IMR-90 (cell line): ENCODE measurements around the gene KIAA0319L. TPM values are rescaled to one million over a fixed set of nuclear protein-coding genes. Genes with fewer than 3 reads are reported as not detected.

Experiments
- ATAC-seq: fragments of 200-7000 bp; cut with Tn5 transposase; 2 replicates; pipeline ENCODE4 v1.9.1; 2020; ENCODE audit warnings: low read depth, mild to moderate bottlenecking, moderate library complexity
- BruUV-seq: library from RNA; stranded (reverse); fragments of 400-500 nt; replicated peaks from 2 replicates; lab custom pipeline; 2021; lab: Mats Ljungman, UMichigan
- CTCF ChIA-PET: fragments of 300-600 bp; formaldehyde crosslinking; extraction: SDS; loops from one replicate; lab custom pipeline; 2021; ENCODE audit warnings: antibody characterized with exemption; lab: Yijun Ruan, JAX
- POLR2A ChIA-PET: fragments of 300-600 bp; sonication (Branson Sonifier 250); formaldehyde crosslinking; loops from one replicate; lab custom pipeline; 2022; ENCODE audit warnings: antibody characterized with exemption; ENCODE audit not compliant: unreplicated experiment; lab: Charles Lee
- DNase-seq: peaks from one replicate; pipeline ENCODE4 v3.0.0; 2013
- H2AFZ ChIP-seq: replicated peaks from 2 replicates; pipeline ENCODE3; 2013; ENCODE audit warnings: low read length, mild to moderate bottlenecking; ENCODE audit not compliant: poor library complexity
- H2AK5ac ChIP-seq: 2 replicates; pipeline ENCODE4 v1.6.1; 2013; ENCODE audit warnings: low read depth, low read length, inconsistent platforms
- H2AK9ac ChIP-seq: replicated peaks from 2 replicates; pipeline ENCODE3; 2013; ENCODE audit warnings: mild to moderate bottlenecking, low read depth, low read length, moderate library complexity; ENCODE audit not compliant: poor library complexity
- H2BK120ac ChIP-seq: 2 replicates; pipeline ENCODE4 v1.6.1; 2013; ENCODE audit warnings: low read depth, low read length, inconsistent platforms
- H2BK15ac ChIP-seq: 3 replicates; pipeline ENCODE4 v1.6.1; 2013; ENCODE audit warnings: low read depth, low read length, inconsistent platforms
- H2BK20ac ChIP-seq: 2 replicates; pipeline ENCODE4 v1.6.1; 2013; ENCODE audit warnings: low read depth, mild to moderate bottlenecking, inconsistent platforms, low read length, moderate library complexity
- H2BK5ac ChIP-seq: 2 replicates; pipeline ENCODE4 v1.6.1; 2013; ENCODE audit warnings: mild to moderate bottlenecking, low read depth, low read length, inconsistent platforms; ENCODE audit not compliant: poor library complexity, severe bottlenecking
- H3K14ac ChIP-seq: replicated peaks from 2 replicates; pipeline ENCODE4 v1.6.1; 2013; ENCODE audit warnings: low read depth, low read length, inconsistent platforms
- H3K18ac ChIP-seq: 2 replicates; pipeline ENCODE4 v1.6.1; 2013; ENCODE audit warnings: low read depth, low read length, control low read depth
- H3K23ac ChIP-seq: 2 replicates; pipeline ENCODE4 v1.6.1; 2013; ENCODE audit warnings: low read depth, low read length, inconsistent platforms
- H3K27ac ChIP-seq: 2 replicates; pipeline ENCODE4 v1.5.1; 2013; ENCODE audit warnings: mild to moderate bottlenecking, control low read depth, low read length; ENCODE audit not compliant: insufficient read depth
- H3K27me3 ChIP-seq: 2 replicates; pipeline ENCODE4 v1.6.1; 2013; ENCODE audit warnings: low read length; ENCODE audit not compliant: control insufficient read depth, insufficient read depth
- H3K36me3 ChIP-seq: 2 replicates; pipeline ENCODE4 v1.6.1; 2013; ENCODE audit warnings: low read length, mixed read lengths; ENCODE audit not compliant: control insufficient read depth, insufficient read depth
- H3K4ac ChIP-seq: 2 replicates; pipeline ENCODE4 v1.6.1; 2013; ENCODE audit warnings: low read depth, low read length, inconsistent platforms
- H3K4me1 ChIP-seq: 2 replicates; pipeline ENCODE4 v1.6.1; 2013; ENCODE audit warnings: low read length, mixed read lengths; ENCODE audit not compliant: control insufficient read depth, insufficient read depth
- H3K4me2 ChIP-seq: 2 replicates; pipeline ENCODE4 v1.6.1; 2013; ENCODE audit warnings: low read depth, mild to moderate bottlenecking, control low read depth, low read length, moderate library complexity
- H3K4me3 ChIP-seq: 2 replicates; pipeline ENCODE4 v1.5.1; 2013; ENCODE audit warnings: low read depth, mild to moderate bottlenecking, control low read depth, low read length, moderate library complexity; ENCODE audit not compliant: insufficient read depth
- H3K56ac ChIP-seq: 2 replicates; pipeline ENCODE4 v1.6.1; 2013; ENCODE audit warnings: low read length, inconsistent platforms; ENCODE audit not compliant: insufficient read depth; ENCODE audit errors: extremely low read depth
- H3K79me1 ChIP-seq, 2 experiments: 2 replicates each; pipeline ENCODE4 v1.6.1; 2013; ENCODE audit warnings: low read length in 2 of 2, inconsistent platforms in 1 of 2, low read depth in 1 of 2
- H3K9ac ChIP-seq: 2 replicates; pipeline ENCODE4 v1.6.1; 2013; ENCODE audit warnings: low read depth, low read length, control low read depth
- H3K9me1 ChIP-seq: 2 replicates; pipeline ENCODE4 v1.6.1; 2013; ENCODE audit warnings: low read length, inconsistent platforms; ENCODE audit not compliant: insufficient read depth
- H3K9me3 ChIP-seq: 2 replicates; pipeline ENCODE4 v1.6.1; 2013; ENCODE audit warnings: low read length; ENCODE audit not compliant: control insufficient read depth, insufficient read depth
- H4K20me1 ChIP-seq: 2 replicates; pipeline ENCODE4 v1.6.1; 2013; ENCODE audit warnings: low read length, inconsistent platforms; ENCODE audit not compliant: insufficient read depth
- H4K5ac ChIP-seq: 2 replicates; pipeline ENCODE4 v1.6.1; 2013; ENCODE audit warnings: mild to moderate bottlenecking, low read depth, low read length, control low read depth
- H4K8ac ChIP-seq, 2 experiments: 2 replicates each; pipeline ENCODE4 v1.6.1; 2013; ENCODE audit warnings: low read depth in 2 of 2, low read length in 2 of 2, control low read depth in 1 of 2, inconsistent platforms in 1 of 2
- H4K91ac ChIP-seq: 2 replicates; pipeline ENCODE4 v1.6.1; 2013; ENCODE audit warnings: low read depth, low read length, inconsistent platforms; ENCODE audit not compliant: insufficient read depth
- FOS ChIP-seq: fragments of 150-350 bp; IDR thresholded peaks from 2 replicates; pipeline ENCODE4 v1.6.1; 2016; ENCODE audit warnings: low read depth, low read length
- MAZ ChIP-seq: IDR thresholded peaks from 2 replicates; pipeline ENCODE4 v1.6.1; 2012; ENCODE audit warnings: low read depth, mild to moderate bottlenecking, low read length, improper control_type of control experiment, moderate library complexity, borderline replicate concordance
- MXI1 ChIP-seq: IDR thresholded peaks from 2 replicates; pipeline ENCODE4 v1.6.1; 2012; ENCODE audit warnings: low read depth, mild to moderate bottlenecking, low read length, moderate library complexity, borderline replicate concordance
- RFX5 ChIP-seq: IDR thresholded peaks from 2 replicates; pipeline ENCODE4 v1.8.0; 2012; ENCODE audit warnings: low read depth, mild to moderate bottlenecking, low read length, moderate library complexity
- SMC3 ChIP-seq: fragments of 150-350 bp; IDR thresholded peaks from 2 replicates; pipeline ENCODE4 v1.6.1; 2016; ENCODE audit warnings: low read depth, mild to moderate bottlenecking, antibody characterized with exemption, low read length, moderate library complexity
- WGBS, 2 experiments: methylation state at CpG; one replicate each; pipeline versions ENCODE4 v1.1.5 to v1.1.7; 2013; ENCODE audit warnings: missing lambda C conversion rate in 2 of 2; ENCODE audit not compliant: insufficient read length in 1 of 2; ENCODE audit errors: extremely low coverage in 2 of 2; 5-methylcytosine and 5-hydroxymethylcytosine counted together
- dilution Hi-C: fragments of 300-500 bp; cut with HindIII; formaldehyde crosslinking; loops from one replicate; pipeline ENCODE4 v1.14.3; 2018; ENCODE audit warnings: low sequenced_read_pairs; ENCODE audit not compliant: unreplicated experiment
- in situ Hi-C: fragments of 300-500 bp; cut with MboI; formaldehyde crosslinking; loops from 3 replicates; pipeline ENCODE4 v1.14.3; 2019; ENCODE audit warnings: low sequenced_read_pairs, inconsistent platforms, mixed read lengths
- intact Hi-C: fragments of 100-400 bp; cut with micrococcal nuclease; formaldehyde crosslinking; loops from 2 replicates; pipeline ENCODE4 v1.10.0; 2022
- polyA plus RNA-seq, 3 experiments: library from polyadenylated mRNA; depleted of rRNA; stranded (reverse); fragments of >200 nt; gene quantifications; 2 replicates each; pipeline ENCODE4 v1.2.3, GENCODE V29; 2012; ENCODE audit warnings: low replicate concordance in 1 of 3
- total RNA-seq: library from RNA; depleted of rRNA; stranded (reverse); fragments of >200 nt; gene quantifications from 2 replicates; pipeline ENCODE4 v1.2.3, GENCODE V29; 2012
- TF ChIP-seq, protein P1 (sequence below): fragments of 150-350 bp; IDR thresholded peaks from 2 replicates; pipeline ENCODE4 v1.6.1; 2016; ENCODE audit warnings: low read depth, mild to moderate bottlenecking, low read length, moderate library complexity, borderline replicate concordance
- TF ChIP-seq, protein P2 (sequence below): conservative IDR thresholded peaks from 2 replicates; pipeline ENCODE4 v1.5.1; 2012; ENCODE audit warnings: mild to moderate bottlenecking, low read depth, low read length, improper control_type of control experiment

KIAA0319L gene
- total and polyA plus RNA-seq, 2 of the 4 experiments (the other 2 are of a cell fraction) = 38.0 to 49.8 TPM

DNA sequence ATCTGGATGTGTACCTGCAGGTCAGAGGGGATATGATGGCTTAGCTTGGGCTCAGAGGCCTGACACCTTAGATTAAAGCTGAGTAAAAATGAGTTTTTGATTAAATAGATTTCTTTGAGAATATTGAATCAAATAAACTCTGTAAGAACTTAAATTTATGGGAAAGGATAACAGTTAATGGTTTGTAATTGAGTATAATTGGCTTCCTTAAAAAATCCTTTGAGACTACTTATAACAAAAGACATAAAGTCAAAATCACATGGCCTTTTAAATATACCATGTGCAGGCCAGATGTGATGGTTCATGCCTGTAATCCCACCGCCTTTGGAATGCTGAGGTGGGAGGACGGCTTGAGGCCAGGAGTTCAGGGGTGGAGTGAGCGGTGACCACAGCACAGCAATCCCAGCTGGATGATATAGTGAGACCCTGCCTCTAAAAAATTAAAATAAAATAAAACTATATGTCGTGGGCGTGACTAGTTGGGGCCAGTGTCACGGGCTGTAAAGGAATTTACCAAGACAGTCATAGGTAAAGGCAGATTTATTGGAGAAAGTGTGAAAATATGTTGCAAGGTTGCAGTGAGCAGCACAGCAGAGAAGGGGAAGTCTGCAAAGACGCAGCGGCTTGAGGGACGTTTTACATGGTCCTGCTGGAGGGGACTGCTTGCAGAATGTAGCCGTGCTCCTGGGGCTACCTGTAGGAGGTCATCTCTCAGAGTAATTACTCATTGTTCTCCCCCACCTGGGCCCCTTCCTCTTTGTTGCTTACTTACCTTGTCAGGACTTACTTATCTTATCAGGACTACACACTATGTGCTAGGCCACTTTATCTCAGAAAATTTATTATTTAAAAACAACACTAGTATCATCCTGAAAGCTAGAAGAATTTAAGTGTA, 166.4 kb downstream of the KIAA0319L start (continued):
- no peak for TF ChIP-seq MAZ

DNA sequence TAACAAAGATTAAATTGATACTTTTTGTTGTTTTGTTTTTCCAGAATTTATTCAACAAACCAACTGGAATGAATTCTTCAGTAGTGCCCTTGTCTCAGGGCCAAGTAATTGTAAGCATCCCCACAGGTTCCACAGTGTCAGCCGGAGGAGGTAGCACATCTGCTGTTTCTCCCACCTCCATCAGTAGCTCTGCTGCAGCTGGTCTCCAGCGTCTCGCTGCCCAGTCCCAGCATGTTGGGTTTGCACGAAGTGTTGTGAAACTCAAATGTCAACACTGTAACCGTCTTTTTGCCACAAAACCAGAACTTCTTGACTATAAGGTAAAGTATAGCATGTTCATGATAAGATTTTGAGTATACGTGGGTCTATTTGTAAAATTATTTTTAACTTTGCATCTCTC, 170.2 kb downstream of the KIAA0319L start:
- Histone ChIP-seq H4K20me1 (no peaks in the 10 kb centered on the region), H3K4ac (no peak overlapping the region), H2AK9ac (no peak overlapping the region), H3K27ac (no peak overlapping the region), H3K56ac (no peak overlapping the region), H4K8ac (no peak overlapping the region), H2BK5ac (no peak overlapping the region), H3K18ac (no peak overlapping the region), H4K91ac (no peak overlapping the region), H3K9ac (no peak overlapping the region), H3K36me3 (peaks cover 24% of the 10 kb centered on the region), H2BK120ac (no peak overlapping the region), H3K14ac (no peak overlapping the region), H3K4me2 (no peak overlapping the region), H3K9me3 (no peaks in the 10 kb centered on the region), H3K27me3 (no peaks in the 10 kb centered on the region), H3K9me1 (peaks cover 6% of the 10 kb centered on the region; the same call in 1 of the 2 replicates), H3K79me1 (peaks cover 2 to 10% of the 10 kb centered on the region in 2 experiments; a peak in 2 of 4 replicates), H2BK15ac (no peak overlapping the region), H4K5ac (no peak overlapping the region), H2AK5ac (no peak overlapping the region), H2AFZ (no peak overlapping the region), H3K4me3 (no peak overlapping the region), H3K4me1 (no peaks in the 10 kb centered on the region), H2BK20ac (no peak overlapping the region), H3K23ac (no peak overlapping the region)
- intact Hi-C loops = no loop called here
- BruUV-seq = no TSS peak
- CTCF ChIA-PET = no interaction called here
- DNase-seq = no peak
- TF ChIP-seq FOS = no peak
- TF ChIP-seq, protein P1, sequence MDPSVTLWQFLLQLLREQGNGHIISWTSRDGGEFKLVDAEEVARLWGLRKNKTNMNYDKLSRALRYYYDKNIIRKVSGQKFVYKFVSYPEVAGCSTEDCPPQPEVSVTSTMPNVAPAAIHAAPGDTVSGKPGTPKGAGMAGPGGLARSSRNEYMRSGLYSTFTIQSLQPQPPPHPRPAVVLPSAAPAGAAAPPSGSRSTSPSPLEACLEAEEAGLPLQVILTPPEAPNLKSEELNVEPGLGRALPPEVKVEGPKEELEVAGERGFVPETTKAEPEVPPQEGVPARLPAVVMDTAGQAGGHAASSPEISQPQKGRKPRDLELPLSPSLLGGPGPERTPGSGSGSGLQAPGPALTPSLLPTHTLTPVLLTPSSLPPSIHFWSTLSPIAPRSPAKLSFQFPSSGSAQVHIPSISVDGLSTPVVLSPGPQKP = no peak
- TF ChIP-seq SMC3 = no peak
- no peak for TF ChIP-seq RFX5
- no peak for TF ChIP-seq MXI1
- TF ChIP-seq, protein P2, sequence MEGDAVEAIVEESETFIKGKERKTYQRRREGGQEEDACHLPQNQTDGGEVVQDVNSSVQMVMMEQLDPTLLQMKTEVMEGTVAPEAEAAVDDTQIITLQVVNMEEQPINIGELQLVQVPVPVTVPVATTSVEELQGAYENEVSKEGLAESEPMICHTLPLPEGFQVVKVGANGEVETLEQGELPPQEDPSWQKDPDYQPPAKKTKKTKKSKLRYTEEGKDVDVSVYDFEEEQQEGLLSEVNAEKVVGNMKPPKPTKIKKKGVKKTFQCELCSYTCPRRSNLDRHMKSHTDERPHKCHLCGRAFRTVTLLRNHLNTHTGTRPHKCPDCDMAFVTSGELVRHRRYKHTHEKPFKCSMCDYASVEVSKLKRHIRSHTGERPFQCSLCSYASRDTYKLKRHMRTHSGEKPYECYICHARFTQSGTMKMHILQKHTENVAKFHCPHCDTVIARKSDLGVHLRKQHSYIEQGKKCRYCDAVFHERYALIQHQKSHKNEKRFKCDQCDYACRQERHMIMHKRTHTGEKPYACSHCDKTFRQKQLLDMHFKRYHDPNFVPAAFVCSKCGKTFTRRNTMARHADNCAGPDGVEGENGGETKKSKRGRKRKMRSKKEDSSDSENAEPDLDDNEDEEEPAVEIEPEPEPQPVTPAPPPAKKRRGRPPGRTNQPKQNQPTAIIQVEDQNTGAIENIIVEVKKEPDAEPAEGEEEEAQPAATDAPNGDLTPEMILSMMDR = no peak
- no peak for ATAC-seq
- in situ Hi-C loops = no loop called here
- WGBS, 2 experiments = no CpG with 5 or more reads among the region's 6 CpGs
- dilution Hi-C loops = no loop called here
- POLR2A ChIA-PET = no interaction called here
